Measurements from ENCODE around the gene NKAIN2.

NKAIN2 gene

GRCh38 chr6:123803504-123804013, at the start of gene NKAIN2:
NKAIN2 (plus strand) TSS chr6:123803865.
- peak within 1 kb of the TSS; percentile 56 for H3K4me3 ChIP-seq (ENCODE audit: low read depth, low read length)

DNA sequence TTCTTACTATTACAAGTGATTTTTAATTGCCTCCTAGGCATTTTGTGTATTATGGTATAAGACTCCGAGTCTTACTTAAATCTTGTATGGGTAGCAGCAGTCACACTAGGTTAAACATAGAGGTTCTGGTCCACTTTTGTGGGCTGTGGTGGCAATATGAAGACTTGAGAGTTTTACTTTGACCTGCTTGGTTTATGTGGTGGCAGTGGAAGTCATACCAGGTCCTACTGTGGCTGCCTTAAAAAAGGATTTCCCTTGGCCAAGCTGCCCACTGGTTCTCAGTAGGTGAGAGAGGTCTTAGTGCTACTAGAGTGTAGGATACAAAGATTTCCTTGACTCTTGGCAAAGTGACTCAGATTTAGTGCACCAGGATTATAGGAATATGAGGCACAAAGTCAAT, 44.2 kb upstream of the NKAIN2 start:
- no peak overlapping the region for H3K4me3 ChIP-seq (ENCODE audit: low read depth, low read length)

DNA sequence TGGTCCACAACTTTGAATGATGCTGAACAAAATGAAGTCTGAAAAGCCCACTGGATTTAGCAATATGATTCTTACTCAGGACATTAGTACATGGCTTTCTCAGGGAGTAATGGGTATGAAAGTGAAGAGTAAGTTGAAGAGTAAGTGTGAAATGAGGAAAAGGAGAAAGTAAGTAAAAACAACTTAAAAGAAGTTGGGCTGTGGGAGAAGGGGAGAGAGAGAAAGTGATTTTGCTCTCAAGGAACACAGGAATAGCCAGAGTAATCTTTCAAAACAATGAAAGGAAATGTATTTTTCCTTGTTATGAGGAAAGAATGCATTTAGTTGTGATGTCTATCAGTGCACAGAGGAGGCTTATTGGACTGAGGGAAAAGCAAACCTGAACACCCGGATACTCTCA, 39.8 kb upstream of the NKAIN2 start:
- H3K4me3 ChIP-seq (ENCODE audit: low read depth, low read length), result no peak overlapping the region

DNA sequence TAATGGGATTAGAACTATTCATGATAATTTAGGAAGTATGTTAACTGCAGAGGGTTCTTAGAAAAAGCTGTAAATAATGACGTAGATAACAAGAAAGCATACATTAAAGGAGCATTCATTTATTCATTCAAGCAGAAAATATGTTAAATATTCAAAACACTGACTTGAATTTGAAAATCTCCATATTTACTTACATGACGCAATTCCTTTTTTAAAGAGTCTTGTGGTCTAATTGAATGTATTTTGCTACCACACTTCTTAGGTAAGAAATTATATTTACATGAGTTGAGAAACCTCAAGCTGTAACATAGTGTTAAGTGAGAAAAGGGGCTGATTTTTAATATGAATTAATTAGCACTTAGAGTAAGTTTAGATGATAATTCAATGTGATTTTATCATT, 38.9 kb upstream of the NKAIN2 start:
- H3K4me3 ChIP-seq (ENCODE audit: low read depth, low read length), result no peak overlapping the region

DNA sequence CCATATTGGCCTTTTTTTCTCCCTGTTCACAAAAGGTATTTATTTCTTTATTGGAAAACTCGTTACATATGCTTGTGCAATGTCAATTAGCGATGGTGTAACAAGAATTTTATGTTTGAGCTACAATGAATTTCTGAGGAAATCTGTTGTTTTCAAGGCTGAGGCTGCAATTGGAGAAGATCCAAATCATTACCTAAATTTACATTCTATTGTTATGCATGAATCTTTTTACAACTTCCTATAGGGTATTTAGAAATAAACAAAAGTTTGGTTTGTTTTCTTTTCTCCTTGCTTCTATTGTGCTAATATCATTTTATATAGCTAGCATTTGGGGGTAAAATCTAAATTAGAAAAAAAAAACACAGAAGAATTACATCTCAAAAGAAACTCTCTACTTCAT, 34.7 kb upstream of the NKAIN2 start:
- no peak overlapping the region for H3K4me3 ChIP-seq (ENCODE audit: low read depth, low read length)

GRCh38 chr6:123769431-123769830, 34.2 kb upstream of the NKAIN2 start:
- H3K4me3 ChIP-seq (ENCODE audit: low read depth, low read length), result no peak overlapping the region

GRCh38 chr6:123770247-123770949, 33.3 kb upstream of the NKAIN2 start:
- no peak overlapping the region for H3K4me3 ChIP-seq (ENCODE audit: low read depth, low read length)

- no peak overlapping the region for H3K4me3 ChIP-seq (ENCODE audit: low read depth, low read length)
Measured at GRCh38 chr6:123771126-123771525, 32.5 kb upstream of the NKAIN2 start.

- H3K4me3 ChIP-seq (ENCODE audit: low read depth, low read length), result no peak overlapping the region
Measured at GRCh38 chr6:123777563-123777962, 26.1 kb upstream of the NKAIN2 start.

- H3K4me3 ChIP-seq (ENCODE audit: low read depth, low read length), result no peak overlapping the region
Measured at GRCh38 chr6:123780021-123780420, 23.6 kb upstream of the NKAIN2 start.

DNA sequence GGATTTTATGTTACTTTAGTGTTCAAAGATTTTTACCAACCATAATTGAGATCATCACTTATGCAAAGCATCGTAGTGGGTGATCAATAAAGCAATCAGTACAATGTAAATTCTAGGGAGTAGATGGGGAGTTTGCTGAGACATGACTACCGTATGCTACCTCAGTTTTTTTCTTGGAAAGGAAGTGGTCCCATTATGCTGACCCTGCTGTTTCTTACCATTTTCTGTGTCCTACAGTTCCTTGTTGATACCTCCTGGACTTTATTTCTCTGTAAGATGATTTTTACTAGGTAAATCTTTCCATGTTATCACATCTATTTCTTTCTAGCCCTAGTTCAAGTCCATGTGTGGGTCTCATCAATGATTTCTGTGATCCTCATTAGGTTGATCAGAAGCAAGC, 19.3 kb upstream of the NKAIN2 start:
- H3K4me3 ChIP-seq (ENCODE audit: low read depth, low read length), result no peak overlapping the region

GRCh38 chr6:123785039-123785438, 18.6 kb upstream of the NKAIN2 start:
- H3K4me3 ChIP-seq (ENCODE audit: low read depth, low read length), result no peak overlapping the region

DNA sequence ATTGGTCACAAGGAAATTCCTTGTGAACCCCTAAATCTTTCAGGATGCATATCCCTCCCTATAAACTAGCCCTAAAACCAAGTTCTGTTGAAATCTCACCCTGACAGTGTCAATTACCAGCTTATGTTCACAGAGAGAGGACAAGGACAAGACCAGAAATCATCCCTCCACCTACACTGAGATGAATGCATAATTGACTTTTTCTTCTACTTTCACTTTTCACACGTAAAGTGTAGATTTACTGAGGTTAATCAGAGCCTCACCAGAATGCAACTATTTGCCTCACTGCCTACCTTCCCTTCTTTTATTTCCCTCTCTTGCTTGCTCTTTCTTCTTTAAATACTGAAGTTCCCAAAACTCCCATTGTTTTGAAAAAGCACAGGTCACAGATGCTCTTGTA, 15.3 kb upstream of the NKAIN2 start:
- no peak overlapping the region for H3K4me3 ChIP-seq (ENCODE audit: low read depth, low read length)

- no peak overlapping the region for H3K4me3 ChIP-seq (ENCODE audit: low read depth, low read length)
Measured at GRCh38 chr6:123794190-123794589, 9.5 kb upstream of the NKAIN2 start.

DNA sequence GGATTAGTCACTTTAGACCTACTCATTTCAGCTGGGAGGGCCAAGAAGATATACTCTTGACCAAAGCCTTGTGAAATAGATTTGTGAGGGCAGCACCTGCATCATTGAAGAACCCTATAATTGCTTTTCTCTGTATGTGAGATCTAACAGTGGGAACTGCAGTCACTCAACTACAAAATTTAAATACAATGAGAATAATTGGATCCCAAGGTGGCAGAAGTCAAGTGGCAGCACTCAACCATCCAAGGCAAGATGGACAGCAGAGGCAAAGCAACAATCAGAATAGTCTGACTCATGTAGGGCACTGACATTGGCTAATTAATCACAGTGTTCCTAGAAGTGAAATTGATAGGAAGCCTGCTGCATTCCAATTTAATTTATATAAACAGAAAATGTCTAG, 8.9 kb upstream of the NKAIN2 start:
- no peak overlapping the region for H3K4me3 ChIP-seq (ENCODE audit: low read depth, low read length)

DNA sequence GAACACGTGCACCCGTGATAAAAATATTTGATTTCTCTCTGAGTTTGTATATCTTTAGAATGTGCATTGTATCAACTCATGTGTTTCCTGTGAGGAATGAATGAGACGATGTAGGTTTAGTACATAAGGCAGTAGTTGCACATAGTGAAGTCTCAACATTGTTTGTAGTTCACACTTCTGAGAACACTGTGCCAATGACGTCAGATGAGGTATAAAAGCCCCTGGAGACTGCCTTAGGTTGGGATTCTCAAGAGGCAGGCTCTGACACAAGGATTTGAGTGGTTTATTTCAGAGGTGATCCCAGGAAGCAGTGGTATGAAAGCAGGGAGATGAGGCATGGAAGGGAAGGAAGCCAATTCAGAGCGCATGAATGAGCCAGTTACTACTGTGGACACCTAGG, 2.6 kb upstream of the NKAIN2 start:
- H3K4me3 ChIP-seq (ENCODE audit: low read depth, low read length), result no peak overlapping the region

- H3K4me3 ChIP-seq (ENCODE audit: low read depth, low read length), result no peak overlapping the region
Measured at GRCh38 chr6:123802351-123802696, 1.3 kb upstream of the NKAIN2 start.

- peak overlapping the region; percentile 56 for H3K4me3 ChIP-seq (ENCODE audit: low read depth, low read length)
Measured at GRCh38 chr6:123802697-123803503, 765 bp upstream of the NKAIN2 start.

DNA sequence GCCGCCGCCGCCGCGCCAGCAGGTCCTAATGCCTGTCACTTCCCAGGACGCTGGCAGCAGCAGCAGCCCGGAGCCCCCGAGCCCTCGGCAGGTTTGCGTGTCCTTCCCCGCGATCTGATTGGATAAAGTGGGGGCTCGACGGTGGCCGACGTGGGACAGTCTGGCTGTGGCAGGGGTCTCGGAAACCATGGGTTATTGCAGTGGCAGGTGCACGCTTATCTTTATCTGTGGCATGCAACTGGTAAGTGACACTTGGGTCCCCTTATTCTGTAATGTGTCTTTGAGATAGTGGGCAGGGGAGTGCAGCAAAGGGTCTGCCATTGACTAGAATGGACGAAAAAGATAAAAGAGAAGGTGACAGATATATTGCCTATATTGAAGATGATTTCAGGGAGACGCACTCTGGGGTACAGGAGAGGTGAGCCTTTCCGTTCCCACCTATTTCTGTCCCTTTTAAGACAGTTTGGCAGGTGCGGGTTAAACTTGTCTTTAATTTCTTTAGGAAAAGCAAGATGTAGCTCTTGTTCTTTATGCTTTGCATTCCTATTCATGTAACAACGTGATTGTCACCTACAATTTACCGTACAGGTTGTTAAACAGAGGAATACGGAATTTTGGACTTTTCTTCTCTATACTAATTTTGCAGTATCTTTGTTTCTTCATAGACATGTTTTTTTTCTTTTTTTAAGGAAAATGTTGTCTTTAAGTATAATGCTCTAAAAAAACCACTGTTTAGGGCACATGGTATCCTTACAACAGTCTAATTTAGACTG, 535 bp downstream of the NKAIN2 start:
- H3K4me3 ChIP-seq (ENCODE audit: low read depth, low read length), result peak overlapping the region; percentile 36

DNA sequence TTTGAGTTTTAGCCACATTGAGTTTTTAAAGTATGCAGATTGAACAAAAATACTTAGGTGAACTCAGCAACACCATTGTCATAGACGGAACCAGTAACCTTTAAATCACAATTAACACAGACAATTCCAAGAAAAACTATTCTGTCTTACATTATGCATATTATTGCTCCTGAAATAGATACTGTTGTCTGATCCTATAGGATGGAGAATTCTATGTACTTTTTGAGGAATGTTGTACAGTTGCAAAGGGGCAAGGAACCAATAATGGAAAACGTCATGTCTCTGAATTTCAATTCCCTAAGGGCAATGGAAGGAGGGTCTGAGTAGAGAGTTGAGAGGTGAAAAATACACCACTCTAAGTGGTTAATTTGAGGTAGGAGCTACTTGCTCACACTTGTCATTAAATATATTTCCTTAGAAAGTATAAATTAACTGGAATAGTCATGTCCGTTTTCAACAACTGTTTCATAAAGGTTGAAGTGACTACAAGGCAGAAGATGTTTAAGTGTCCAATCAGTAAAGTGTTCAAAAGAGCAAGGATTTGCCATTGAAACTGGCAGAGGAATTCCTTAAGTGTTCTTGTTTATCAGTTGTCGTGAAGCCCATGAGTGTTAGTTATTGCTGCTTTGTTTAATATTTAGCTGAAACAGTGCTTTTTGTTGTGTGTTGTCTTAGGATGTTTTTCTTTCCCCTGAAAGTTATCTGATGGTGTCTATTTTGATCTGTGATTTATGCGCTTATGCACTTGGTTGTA, 1.3 kb downstream of the NKAIN2 start:
- H3K4me3 ChIP-seq (ENCODE audit: low read depth, low read length), result no peak overlapping the region

GRCh38 chr6:123805921-123806320, 2.3 kb downstream of the NKAIN2 start:
- no peak overlapping the region for H3K4me3 ChIP-seq (ENCODE audit: low read depth, low read length)
